Measurements from ENCODE around the gene ZNF182.

- TF ChIP-seq, protein P1, sequence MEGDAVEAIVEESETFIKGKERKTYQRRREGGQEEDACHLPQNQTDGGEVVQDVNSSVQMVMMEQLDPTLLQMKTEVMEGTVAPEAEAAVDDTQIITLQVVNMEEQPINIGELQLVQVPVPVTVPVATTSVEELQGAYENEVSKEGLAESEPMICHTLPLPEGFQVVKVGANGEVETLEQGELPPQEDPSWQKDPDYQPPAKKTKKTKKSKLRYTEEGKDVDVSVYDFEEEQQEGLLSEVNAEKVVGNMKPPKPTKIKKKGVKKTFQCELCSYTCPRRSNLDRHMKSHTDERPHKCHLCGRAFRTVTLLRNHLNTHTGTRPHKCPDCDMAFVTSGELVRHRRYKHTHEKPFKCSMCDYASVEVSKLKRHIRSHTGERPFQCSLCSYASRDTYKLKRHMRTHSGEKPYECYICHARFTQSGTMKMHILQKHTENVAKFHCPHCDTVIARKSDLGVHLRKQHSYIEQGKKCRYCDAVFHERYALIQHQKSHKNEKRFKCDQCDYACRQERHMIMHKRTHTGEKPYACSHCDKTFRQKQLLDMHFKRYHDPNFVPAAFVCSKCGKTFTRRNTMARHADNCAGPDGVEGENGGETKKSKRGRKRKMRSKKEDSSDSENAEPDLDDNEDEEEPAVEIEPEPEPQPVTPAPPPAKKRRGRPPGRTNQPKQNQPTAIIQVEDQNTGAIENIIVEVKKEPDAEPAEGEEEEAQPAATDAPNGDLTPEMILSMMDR (conservative IDR thresholded peaks at IDR 0.05) = no peak
- TF ChIP-seq EZH2 (IDR thresholded peaks at IDR 0.05; ENCODE audit: low read depth) = no peak
Observed at GRCh38 chrX:47940448-47940847, 63.3 kb downstream of the ZNF182 start.

All from PC-9 (cell line).